Measurements from ENCODE around the gene AKR1E2.

The AKR1E2 gene

GRCh38 chr10:4781955-4782354, 44.1 kb upstream of the AKR1E2 start:
- no peaks in the 10 kb centered on the region for H3K27me3 ChIP-seq (ENCODE audit: insufficient read depth, poor library complexity, severe bottlenecking)
- H3K4me3 ChIP-seq (ENCODE audit: severe bottlenecking): no peak overlapping the region
- no peaks in the 10 kb centered on the region for H3K9me3 ChIP-seq (ENCODE audit: severe bottlenecking)
- peaks cover 16% of the 10 kb centered on the region for H3K4me1 ChIP-seq (ENCODE audit: insufficient read depth, poor library complexity, severe bottlenecking)
- ATAC-seq (ENCODE audit: low read depth) (no peak), DNase-seq (ENCODE audit: low spot score) (no peak)
- H3K36me3 ChIP-seq (ENCODE audit: low read depth): no peaks in the 10 kb centered on the region
- no peak for TF ChIP-seq CTCF (IDR thresholded peaks at IDR 0.05; ENCODE audit: poor library complexity, severe bottlenecking)
- peak overlapping the region; percentile 58 for H3K27ac ChIP-seq (ENCODE audit: poor library complexity, severe bottlenecking)

GRCh38 chr10:4784667-4785333, 41.2 kb upstream of the AKR1E2 start:
- TF ChIP-seq CTCF (IDR thresholded peaks at IDR 0.05; ENCODE audit: poor library complexity, severe bottlenecking): no peak
- Histone ChIP-seq H3K27me3 (ENCODE audit: insufficient read depth, poor library complexity, severe bottlenecking) (no peaks in the 10 kb centered on the region), H3K4me1 (ENCODE audit: insufficient read depth, poor library complexity, severe bottlenecking) (peaks cover 16% of the 10 kb centered on the region), H3K27ac (ENCODE audit: poor library complexity, severe bottlenecking) (no peak overlapping the region), H3K9me3 (ENCODE audit: severe bottlenecking) (no peaks in the 10 kb centered on the region), H3K4me3 (ENCODE audit: severe bottlenecking) (no peak overlapping the region), H3K36me3 (ENCODE audit: low read depth) (no peaks in the 10 kb centered on the region)
- no peak for ATAC-seq (ENCODE audit: low read depth)
- no peak for DNase-seq (ENCODE audit: low spot score)

GRCh38 chr10:4786043-4786839, 39.8 kb upstream of the AKR1E2 start:
- no peak for DNase-seq (ENCODE audit: low spot score)
- no peaks in the 10 kb centered on the region for H3K27me3 ChIP-seq (ENCODE audit: insufficient read depth, poor library complexity, severe bottlenecking)
- H3K36me3 ChIP-seq (ENCODE audit: low read depth): no peaks in the 10 kb centered on the region
- H3K27ac ChIP-seq (ENCODE audit: poor library complexity, severe bottlenecking): no peak overlapping the region
- no peaks in the 10 kb centered on the region for H3K9me3 ChIP-seq (ENCODE audit: severe bottlenecking)
- peaks cover 7% of the 10 kb centered on the region for H3K4me1 ChIP-seq (ENCODE audit: insufficient read depth, poor library complexity, severe bottlenecking)
- ATAC-seq (ENCODE audit: low read depth): no peak
- TF ChIP-seq CTCF (IDR thresholded peaks at IDR 0.05; ENCODE audit: poor library complexity, severe bottlenecking): no peak
- H3K4me3 ChIP-seq (ENCODE audit: severe bottlenecking): no peak overlapping the region

GRCh38 chr10:4790045-4790444, 36.0 kb upstream of the AKR1E2 start:
- no peaks in the 10 kb centered on the region for H3K36me3 ChIP-seq (ENCODE audit: low read depth)
- no peak overlapping the region for H3K4me3 ChIP-seq (ENCODE audit: severe bottlenecking)
- ATAC-seq (ENCODE audit: low read depth): no peak
- H3K27ac ChIP-seq (ENCODE audit: poor library complexity, severe bottlenecking): no peak overlapping the region
- H3K4me1 ChIP-seq (ENCODE audit: insufficient read depth, poor library complexity, severe bottlenecking): peaks cover 5% of the 10 kb centered on the region
- no peak for TF ChIP-seq CTCF (IDR thresholded peaks at IDR 0.05; ENCODE audit: poor library complexity, severe bottlenecking)
- H3K9me3 ChIP-seq (ENCODE audit: severe bottlenecking): no peaks in the 10 kb centered on the region
- DNase-seq (ENCODE audit: low spot score): no peak
- H3K27me3 ChIP-seq (ENCODE audit: insufficient read depth, poor library complexity, severe bottlenecking): no peaks in the 10 kb centered on the region

GRCh38 chr10:4790922-4791321, 35.1 kb upstream of the AKR1E2 start:
- Histone ChIP-seq H3K27ac (ENCODE audit: poor library complexity, severe bottlenecking) (no peak overlapping the region), H3K27me3 (ENCODE audit: insufficient read depth, poor library complexity, severe bottlenecking) (no peaks in the 10 kb centered on the region), H3K36me3 (ENCODE audit: low read depth) (no peaks in the 10 kb centered on the region), H3K4me1 (ENCODE audit: insufficient read depth, poor library complexity, severe bottlenecking) (peaks cover 3% of the 10 kb centered on the region), H3K9me3 (ENCODE audit: severe bottlenecking) (no peaks in the 10 kb centered on the region), H3K4me3 (ENCODE audit: severe bottlenecking) (no peak overlapping the region)
- ATAC-seq (ENCODE audit: low read depth): no peak
- no peak for TF ChIP-seq CTCF (IDR thresholded peaks at IDR 0.05; ENCODE audit: poor library complexity, severe bottlenecking)
- DNase-seq (ENCODE audit: low spot score): no peak

Data from RWPE2 (cell line).